HepG2 (cell line): ENCODE results near the gene CES2. TPM values are rescaled to one million over a fixed set of nuclear protein-coding genes. Genes with fewer than 3 reads are reported as not detected.

Experiments
- polyA plus RNA-seq, 8 experiments: library from polyadenylated mRNA; depleted of rRNA in 3 of 8; stranded (reverse) in 7 of 8; unstranded in 1 of 8; fragments of >200 nt; fragmentation: Illumina TruSeq in 4 of 8; extraction: Trizol in 4 of 8; gene quantifications; 2 replicates each; pipeline versions ENCODE4 v1.2.1 to v1.2.3, GENCODE V29; 2011 to 2016; ENCODE audit warnings: low read depth in 4 of 8, missing spikeins in 1 of 8, mixed read lengths in 1 of 8; ENCODE audit not compliant: insufficient read depth in 1 of 8
- total RNA-seq, 5 experiments: library from RNA; depleted of rRNA; stranded (reverse); fragments of >200 nt; fragmentation: Illumina TruSeq; extraction: Trizol; gene quantifications; 2 replicates each; pipeline ENCODE4 v1.2.3, GENCODE V29; 2016; ENCODE audit warnings: low read depth in 1 of 5

The CES2 gene
- total and polyA plus RNA-seq, 2 of the 13 experiments (the other 11 are each of a cell fraction or from before 2014, with no cell fraction given) = 50.6 to 63.8 TPM

Other genes starting within 250 kb of the CES2 start
- 32.0 and 44.1 TPM in 2 replicates for gene CMTM4, start 238.8 kb upstream of the CES2 start, total RNA-seq (2016; rRNA removed; fragmentation: Illumina TruSeq; extraction: Trizol)
- gene CMTM4, start 238.8 kb upstream of the CES2 start, polyA plus RNA-seq (2011; rRNA removed) = 36.3 and 41.3 TPM in 2 replicates
- gene DYNC1LI2, start 183.9 kb upstream of the CES2 start, total RNA-seq (2016; rRNA removed; fragmentation: Illumina TruSeq; extraction: Trizol) = 107 and 135 TPM in 2 replicates
- 65.5 and 67.7 TPM in 2 replicates for gene DYNC1LI2, start 183.9 kb upstream of the CES2 start, polyA plus RNA-seq (2011; rRNA removed)
- not detected in 2 replicates for gene TERB1, start 133.9 kb upstream of the CES2 start, total RNA-seq (2016; rRNA removed; fragmentation: Illumina TruSeq; extraction: Trizol)
- gene TERB1, start 133.9 kb upstream of the CES2 start, polyA plus RNA-seq (2011; rRNA removed) = not detected in 2 replicates
- gene NAE1, start 104.5 kb upstream of the CES2 start, total RNA-seq (2016; rRNA removed; fragmentation: Illumina TruSeq; extraction: Trizol) = 206 and 279 TPM in 2 replicates
- gene NAE1, start 104.5 kb upstream of the CES2 start, polyA plus RNA-seq (2011; rRNA removed) = 68.2 and 95.7 TPM in 2 replicates
- gene CA7, start 91.1 kb upstream of the CES2 start, total RNA-seq (2016; rRNA removed; fragmentation: Illumina TruSeq; extraction: Trizol) = not detected in 2 replicates
- not detected in 2 replicates for gene CA7, start 91.1 kb upstream of the CES2 start, polyA plus RNA-seq (2011; rRNA removed)
- gene PDP2, start 55.0 kb upstream of the CES2 start, total RNA-seq (2016; rRNA removed; fragmentation: Illumina TruSeq; extraction: Trizol) = 15.8 and 38.2 TPM in 2 replicates
- gene PDP2, start 55.0 kb upstream of the CES2 start, polyA plus RNA-seq (2011; rRNA removed) = 12.2 and 12.8 TPM in 2 replicates
- 3.2 and 3.9 TPM in 2 replicates for gene CDH16, start 16.6 kb upstream of the CES2 start, total RNA-seq (2016; rRNA removed; fragmentation: Illumina TruSeq; extraction: Trizol)
- gene CDH16, start 16.6 kb upstream of the CES2 start, polyA plus RNA-seq (2011; rRNA removed) = 2.7 and 5.3 TPM in 2 replicates
- gene RRAD, start 10.0 kb upstream of the CES2 start, total RNA-seq (2016; rRNA removed; fragmentation: Illumina TruSeq; extraction: Trizol) = 0.80 and 1.0 TPM in 2 replicates
- gene RRAD, start 10.0 kb upstream of the CES2 start, polyA plus RNA-seq (2011; rRNA removed) = 1.1 TPM in 2 replicates
- 157 and 174 TPM in 2 replicates for gene CIAO2B, start 1.1 kb upstream of the CES2 start, total RNA-seq (2016; rRNA removed; fragmentation: Illumina TruSeq; extraction: Trizol)
- gene CIAO2B, start 1.1 kb upstream of the CES2 start, polyA plus RNA-seq (2011; rRNA removed) = 293 and 323 TPM in 2 replicates
- 2.3 and 6.6 TPM in 2 replicates for gene CES3, start 25.8 kb downstream of the CES2 start, total RNA-seq (2016; rRNA removed; fragmentation: Illumina TruSeq; extraction: Trizol)
- 17.4 and 18.1 TPM in 2 replicates for gene CES3, start 25.8 kb downstream of the CES2 start, polyA plus RNA-seq (2011; rRNA removed)
- gene CES4A, start 53.1 kb downstream of the CES2 start, total RNA-seq (2016; rRNA removed; fragmentation: Illumina TruSeq; extraction: Trizol) = 0.09 TPM in 1 of 2 replicates, not detected in the other
- 0.17 and 0.18 TPM in 2 replicates for gene CES4A, start 53.1 kb downstream of the CES2 start, polyA plus RNA-seq (2011; rRNA removed)
- gene CBFB, start 93.6 kb downstream of the CES2 start, total RNA-seq (2016; rRNA removed; fragmentation: Illumina TruSeq; extraction: Trizol) = 70.8 and 76.0 TPM in 2 replicates
- 15.4 and 22.1 TPM in 2 replicates for gene CBFB, start 93.6 kb downstream of the CES2 start, polyA plus RNA-seq (2011; rRNA removed)
- gene PHAF1, start 174.4 kb downstream of the CES2 start, total RNA-seq (2016; rRNA removed; fragmentation: Illumina TruSeq; extraction: Trizol) = 48.3 and 53.6 TPM in 2 replicates
- 174 and 184 TPM in 2 replicates for gene PHAF1, start 174.4 kb downstream of the CES2 start, polyA plus RNA-seq (2011; rRNA removed)
- 1.5 and 3.1 TPM in 2 replicates for gene B3GNT9, start 215.5 kb downstream of the CES2 start, total RNA-seq (2016; rRNA removed; fragmentation: Illumina TruSeq; extraction: Trizol)
- gene B3GNT9, start 215.5 kb downstream of the CES2 start, polyA plus RNA-seq (2011; rRNA removed) = 1.2 and 1.5 TPM in 2 replicates
- gene TRADD, start 224.4 kb downstream of the CES2 start, total RNA-seq (2016; rRNA removed; fragmentation: Illumina TruSeq; extraction: Trizol) = 6.2 and 7.8 TPM in 2 replicates
- 8.2 and 10.3 TPM in 2 replicates for gene TRADD, start 224.4 kb downstream of the CES2 start, polyA plus RNA-seq (2011; rRNA removed)
- gene FBXL8, start 224.4 kb downstream of the CES2 start, total RNA-seq (2016; rRNA removed; fragmentation: Illumina TruSeq; extraction: Trizol) = 1.5 and 3.9 TPM in 2 replicates
- gene FBXL8, start 224.4 kb downstream of the CES2 start, polyA plus RNA-seq (2011; rRNA removed) = 9.3 and 10.9 TPM in 2 replicates
- 0.41 and 3.5 TPM in 2 replicates for gene HSF4, start 229.2 kb downstream of the CES2 start, total RNA-seq (2016; rRNA removed; fragmentation: Illumina TruSeq; extraction: Trizol)
- 16.9 and 17.9 TPM in 2 replicates for gene HSF4, start 229.2 kb downstream of the CES2 start, polyA plus RNA-seq (2011; rRNA removed)
- gene NOL3, start 235.0 kb downstream of the CES2 start, total RNA-seq (2016; rRNA removed; fragmentation: Illumina TruSeq; extraction: Trizol) = 3.1 and 5.7 TPM in 2 replicates
- gene NOL3, start 235.0 kb downstream of the CES2 start, polyA plus RNA-seq (2011; rRNA removed) = 20.5 and 23.3 TPM in 2 replicates
- gene MATCAP1, start 248.4 kb downstream of the CES2 start, total RNA-seq (2016; rRNA removed; fragmentation: Illumina TruSeq; extraction: Trizol) = 4.4 and 11.2 TPM in 2 replicates
- 24.5 and 27.2 TPM in 2 replicates for gene MATCAP1, start 248.4 kb downstream of the CES2 start, polyA plus RNA-seq (2011; rRNA removed)